AML-193 (cell line): Measurements from ENCODE around the gene ABCG2.
"Not testable (repeated sequence)": the region's sequence is repeated elsewhere in the genome, so short reads cannot be mapped to it uniquely, and the experiment has no call there.

ENCODE experiments used
- DNase-seq, 2 experiments: peaks; one replicate each; lab custom pipeline; 2025; lab: John Stamatoyannopoulos, UW

ABCG2 gene

GRCh38 chr4:88166608-88167007 lies 8.2 kb upstream of the ABCG2 start:
- DNase-seq, result no peak

- DNase-seq, result no peak
Measured at GRCh38 chr4:88163336-88163735, 4.9 kb upstream of the ABCG2 start.

- no peak for DNase-seq
Measured at GRCh38 chr4:88162626-88163025, 4.2 kb upstream of the ABCG2 start.

GRCh38 chr4:88159229-88159725 lies 838 bp upstream of the ABCG2 start:
- DNase-seq, result peak in 1 of 2 experiments; percentile 6

GRCh38 chr4:88158038-88158488 lies 376 bp downstream of the ABCG2 start:
- DNase-seq, result no peak

- not testable (repeated sequence) for DNase-seq
Measured at GRCh38 chr4:88152331-88152730, 6.1 kb downstream of the ABCG2 start.

- no peak for DNase-seq
Measured at GRCh38 chr4:88148560-88148959, 9.9 kb downstream of the ABCG2 start.

- no peak for DNase-seq
Measured at GRCh38 chr4:88147799-88148217, 10.6 kb downstream of the ABCG2 start.

GRCh38 chr4:88146891-88147290 lies 11.5 kb downstream of the ABCG2 start:
- DNase-seq, result no peak

GRCh38 chr4:88144866-88145300 lies 13.6 kb downstream of the ABCG2 start:
- no peak for DNase-seq

GRCh38 chr4:88144048-88144447 lies 14.4 kb downstream of the ABCG2 start:
- DNase-seq, result no peak

GRCh38 chr4:88143504-88143903 lies 14.9 kb downstream of the ABCG2 start:
- no peak for DNase-seq

- DNase-seq, result no peak
Measured at GRCh38 chr4:88138561-88138960, 19.9 kb downstream of the ABCG2 start.

GRCh38 chr4:88137112-88137511 lies 21.3 kb downstream of the ABCG2 start:
- no peak for DNase-seq

GRCh38 chr4:88136249-88136648 lies 22.2 kb downstream of the ABCG2 start:
- no peak for DNase-seq

GRCh38 chr4:88135356-88135663 lies 23.1 kb downstream of the ABCG2 start:
- no peak for DNase-seq

- DNase-seq, result no peak
Measured at GRCh38 chr4:88134536-88135355, 23.7 kb downstream of the ABCG2 start.

- no peak for DNase-seq
Measured at GRCh38 chr4:88134111-88134510, 24.3 kb downstream of the ABCG2 start.

GRCh38 chr4:88130544-88131305 lies 27.7 kb downstream of the ABCG2 start:
- peak in 1 of 2 experiments; percentile 0 for DNase-seq

- no peak for DNase-seq
Measured at GRCh38 chr4:88130003-88130402, 28.4 kb downstream of the ABCG2 start.

- not testable (repeated sequence) for DNase-seq
Measured at GRCh38 chr4:88122260-88122659, 36.2 kb downstream of the ABCG2 start.

- DNase-seq, result no peak
Measured at GRCh38 chr4:88119943-88120342, 38.5 kb downstream of the ABCG2 start.

GRCh38 chr4:88115587-88115986 lies 42.9 kb downstream of the ABCG2 start:
- DNase-seq, result no peak
